HepG2 (cell line): Measurements from ENCODE around the gene POLN. TPM values are rescaled to one million over a fixed set of nuclear protein-coding genes. Genes with fewer than 3 reads are reported as not detected.

Source experiments
- ATAC-seq: fragments of 200-7000 bp; cut with Tn5 transposase; 3 replicates; pipeline ENCODE4 v1.9.1; 2020; ENCODE audit warnings: mild to moderate bottlenecking, moderate library complexity
- BruUV-seq: library from RNA; stranded (reverse); fragments of 400-500 nt; replicated peaks from 2 replicates; lab custom pipeline; 2021; lab: Mats Ljungman, UMichigan
- CTCF ChIA-PET: fragments of 300-600 bp; formaldehyde crosslinking; extraction: SDS; loops from one replicate; lab custom pipeline; 2021; ENCODE audit warnings: low total read pairs, inconsistent platforms, low intra/inter-chr PET ratio; lab: Yijun Ruan, JAX
- POLR2A ChIA-PET: fragments of 350-600 bp; sonication (Branson Sonifier 250); formaldehyde crosslinking; loops from one replicate; lab custom pipeline; 2020; ENCODE audit warnings: antibody characterized with exemption, inconsistent platforms; lab: Yijun Ruan, JAX
- DNase-seq: peaks from one replicate; pipeline ENCODE4 v3.0.0-alpha.2; 2015; ENCODE audit warnings: low spot score
- FAIRE-seq: peaks from 3 replicates; lab custom pipeline; 2011; peaks lifted over from hg19 to GRCh38; lab: Jason Lieb, UNC
- H2AFZ ChIP-seq: one replicate; pipeline ENCODE4 v1.6.1; 2011; ENCODE audit warnings: low read length, inconsistent platforms
- H3K27ac ChIP-seq: fragments of 300-600 bp; 3 replicates; pipeline ENCODE4 v1.8.0; 2011; ENCODE audit warnings: mixed run types, mild to moderate bottlenecking, mixed read lengths, low read length, inconsistent platforms; ENCODE audit not compliant: insufficient read depth; ENCODE audit errors: extremely low read length
- H3K27me3 ChIP-seq, 2 experiments: fragments of 200-600 bp in 1 of 2; 2 replicates in 1 of 2; 3 replicates in 1 of 2; pipeline versions ENCODE4 v1.6.0 to v1.8.0; 2011; ENCODE audit warnings: low read length in 2 of 2, mild to moderate bottlenecking in 2 of 2, moderate library complexity in 2 of 2, inconsistent platforms in 1 of 2; ENCODE audit not compliant: insufficient read depth in 2 of 2, control insufficient read depth in 1 of 2
- H3K36me3 ChIP-seq, 2 experiments: fragments of 200-600 bp in 1 of 2; replicated peaks in 1 of 2; 2 replicates in 1 of 2; 3 replicates in 1 of 2; pipeline versions ENCODE4 v1.5.1 to v1.8.0; 2011; ENCODE audit warnings: low read length in 2 of 2, inconsistent platforms in 1 of 2; ENCODE audit not compliant: insufficient read depth in 2 of 2, control insufficient read depth in 1 of 2
- H3K4me1 ChIP-seq: 2 replicates; pipeline ENCODE4 v1.5.1; 2012; ENCODE audit warnings: low read length, inconsistent platforms; ENCODE audit not compliant: insufficient read depth
- H3K4me2 ChIP-seq: 2 replicates; pipeline ENCODE4 v1.6.0; 2011; ENCODE audit warnings: low read depth, low read length, inconsistent platforms
- H3K4me3 ChIP-seq, 3 experiments: fragments of 200-600 bp in 1 of 3; sonication (generic), shearing (Covaris generic) in 1 of 3; replicated peaks in 1 of 3; 2 replicates each; pipeline ENCODE4 v1.5.1; 2011 to 2016; ENCODE audit warnings: low read length in 3 of 3, inconsistent platforms in 2 of 3, low read depth in 2 of 3, mild to moderate bottlenecking in 2 of 3, control low read depth in 1 of 3, mixed read lengths in 1 of 3; ENCODE audit not compliant: insufficient read depth in 1 of 3
- H3K79me2 ChIP-seq: one replicate; pipeline ENCODE4 v1.6.1; 2011; ENCODE audit warnings: low read length, inconsistent platforms; ENCODE audit not compliant: insufficient read depth
- H3K9ac ChIP-seq: 2 replicates; pipeline ENCODE4 v1.6.0; 2011; ENCODE audit warnings: mild to moderate bottlenecking, low read depth, low read length, inconsistent platforms; ENCODE audit not compliant: insufficient read depth
- H3K9me3 ChIP-seq: 2 replicates; pipeline ENCODE4 v1.5.1; 2012; ENCODE audit warnings: mild to moderate bottlenecking, low read length
- H4K20me1 ChIP-seq: 2 replicates; pipeline ENCODE4 v1.6.0; 2011; ENCODE audit warnings: inconsistent platforms, mild to moderate bottlenecking, low read length, moderate library complexity; ENCODE audit not compliant: insufficient read depth
- GABPB1 ChIP-seq: IDR thresholded peaks from 2 replicates; pipeline ENCODE4 v1.6.1; 2016; ENCODE audit warnings: mild to moderate bottlenecking, missing genetic modification reagents, moderate library complexity, missing compliant biosample characterization
- MED1 ChIP-seq: sonication (generic); formaldehyde crosslinking; IDR thresholded peaks from 2 replicates; pipeline ENCODE4 v1.4.0; 2020; ENCODE audit warnings: missing genetic modification reagents
- MXD3 ChIP-seq: IDR thresholded peaks from 2 replicates; pipeline ENCODE4 v1.6.1; 2016; ENCODE audit warnings: mild to moderate bottlenecking, missing biosample characterization, missing genetic modification reagents
- MYNN ChIP-seq: sonication (generic); formaldehyde crosslinking; IDR thresholded peaks from 2 replicates; pipeline ENCODE4 v1.4.0; 2020; ENCODE audit warnings: mild to moderate bottlenecking, low read depth, missing genetic modification reagents
- NFKB2 ChIP-seq: sonication (generic); formaldehyde crosslinking; IDR thresholded peaks from 2 replicates; pipeline ENCODE4 v1.4.0; 2020; ENCODE audit warnings: missing genetic modification reagents, borderline replicate concordance
- NFYB ChIP-seq: sonication (generic); formaldehyde crosslinking; IDR thresholded peaks from 2 replicates; pipeline ENCODE4 v1.4.0; 2020; ENCODE audit warnings: missing genetic modification reagents
- PLRG1 ChIP-seq: fragments of 450-650 bp; conservative IDR thresholded peaks from 2 replicates; pipeline ENCODE4 v1.6.1; 2016
- RBFOX2 ChIP-seq: fragments of 200-400 bp; formaldehyde crosslinking; IDR thresholded peaks from 2 replicates; pipeline ENCODE4 v1.6.1; 2017; ENCODE audit warnings: low read depth, mild to moderate bottlenecking, low read length
- SALL1 ChIP-seq: sonication (generic); formaldehyde crosslinking; IDR thresholded peaks from 2 replicates; pipeline ENCODE4 v1.8.0; 2022; ENCODE audit warnings: mild to moderate bottlenecking, missing genetic modification reagents
- SAP130 ChIP-seq: IDR thresholded peaks from 2 replicates; pipeline ENCODE4 v1.6.1; 2016; ENCODE audit warnings: low read depth
- SETDB1 ChIP-seq: sonication (generic); formaldehyde crosslinking; IDR thresholded peaks from 2 replicates; pipeline ENCODE4 v1.5.1; 2020; ENCODE audit warnings: missing genetic modification reagents, mild to moderate bottlenecking, borderline replicate concordance
- TCF7 ChIP-seq: sonication (generic); IDR thresholded peaks from 2 replicates; pipeline ENCODE4 v1.6.1; 2016; ENCODE audit warnings: antibody characterized with exemption, low read depth
- ZBTB4 ChIP-seq: sonication (generic); formaldehyde crosslinking; IDR thresholded peaks from 2 replicates; pipeline ENCODE4 v1.4.0; 2020; ENCODE audit warnings: missing genetic modification reagents, mild to moderate bottlenecking, borderline replicate concordance
- ZFP90 ChIP-seq: sonication (generic); formaldehyde crosslinking; IDR thresholded peaks from 2 replicates; pipeline ENCODE4 v1.8.0; 2022; ENCODE audit warnings: missing genetic modification reagents, mild to moderate bottlenecking, inconsistent platforms, borderline replicate concordance
- ZNF224 ChIP-seq: sonication (generic); formaldehyde crosslinking; IDR thresholded peaks from 2 replicates; pipeline ENCODE4 v1.5.0; 2020; ENCODE audit warnings: mild to moderate bottlenecking, missing genetic modification reagents
- ZNF616 ChIP-seq: sonication (generic); formaldehyde crosslinking; IDR thresholded peaks from 2 replicates; pipeline ENCODE4 v1.5.0; 2020; ENCODE audit warnings: low read depth, mild to moderate bottlenecking, missing genetic modification reagents
- ZNF674 ChIP-seq: sonication (generic); formaldehyde crosslinking; IDR thresholded peaks from 2 replicates; pipeline ENCODE4 v1.5.0; 2020; ENCODE audit warnings: low read depth, mild to moderate bottlenecking, missing genetic modification reagents
- ZNF724P ChIP-seq: sonication (generic); formaldehyde crosslinking; IDR thresholded peaks from 2 replicates; pipeline ENCODE4 v1.8.0; 2022; ENCODE audit warnings: missing genetic modification reagents, borderline replicate concordance
- ZSCAN9 ChIP-seq: IDR thresholded peaks from 2 replicates; pipeline ENCODE4 v1.6.1; 2016; ENCODE audit warnings: borderline replicate concordance
- WGBS: methylation state at CpG from one replicate; pipeline ENCODE4 v1.1.6; 2017; ENCODE audit warnings: low lambda C conversion rate; 5-methylcytosine and 5-hydroxymethylcytosine counted together
- in situ Hi-C: cut with HindIII; loops from 2 replicates; pipeline ENCODE4 v1.10.0; 2017; ENCODE audit warnings: low pct_unique_long_range_greater_than_20kb; ENCODE audit not compliant: extremely low pct_ligation_motif_present
- intact Hi-C: fragments of 100-400 bp; cut with micrococcal nuclease; formaldehyde crosslinking; loops from one replicate; pipeline ENCODE4 v1.10.0; 2022; ENCODE audit not compliant: unreplicated experiment
- polyA plus RNA-seq, 8 experiments: library from polyadenylated mRNA; depleted of rRNA in 3 of 8; stranded (reverse) in 7 of 8; unstranded in 1 of 8; fragments of >200 nt; fragmentation: Illumina TruSeq in 4 of 8; extraction: Trizol in 4 of 8; gene quantifications; 2 replicates each; pipeline versions ENCODE4 v1.2.1 to v1.2.3, GENCODE V29; 2011 to 2016; ENCODE audit warnings: low read depth in 4 of 8, missing spikeins in 1 of 8, mixed read lengths in 1 of 8; ENCODE audit not compliant: insufficient read depth in 1 of 8
- total RNA-seq, 5 experiments: library from RNA; depleted of rRNA; stranded (reverse); fragments of >200 nt; fragmentation: Illumina TruSeq; extraction: Trizol; gene quantifications; 2 replicates each; pipeline ENCODE4 v1.2.3, GENCODE V29; 2016; ENCODE audit warnings: low read depth in 1 of 5

Gene POLN
- total and polyA plus RNA-seq, 2 of the 13 experiments (the other 11 are each of a cell fraction or from before 2014, with no cell fraction given), result 0.93 to 1.5 TPM

GRCh38 chr4:2261853-2262144 lies 19.9 kb upstream of the POLN start, which contains the start of gene MXD4 (continued):
- TF ChIP-seq NFKB2 (CRISPR knock-in tag), result no peak
- no peak for TF ChIP-seq ZNF724P (CRISPR knock-in tag)
- TF ChIP-seq ZNF224 (CRISPR knock-in tag), result no peak
- TF ChIP-seq ZNF674 (CRISPR knock-in tag), result no peak
- TF ChIP-seq RBFOX2, result 0 out of 2 replicates have a peak, but pooled peaks have one; percentile 16
- TF ChIP-seq SETDB1 (CRISPR knock-in tag), result no peak
- TF ChIP-seq NFYB (CRISPR knock-in tag), result no peak
- 0 out of 2 replicates have a peak, but pooled peaks have one; percentile 1 for TF ChIP-seq ZFP90 (CRISPR knock-in tag)

- Histone ChIP-seq H2AFZ (no peak overlapping the region), H3K9ac (peak overlapping the region; percentile 86), H3K9me3 (no peaks in the 10 kb centered on the region), H3K4me1 (peaks cover 31% of the 10 kb centered on the region), H3K36me3 (0 out of 5 replicates have a peak, but pooled peaks cover 1 to 6% of the 10 kb centered on the region in 2 experiments), H3K4me2 (peak overlapping the region; percentile 87), H3K27ac (peak overlapping the region; percentile 66), H3K4me3 (peak overlapping the region; percentile 67 to 85 (median 83)), H4K20me1 (no peaks in the 10 kb centered on the region), H3K27me3 (peaks cover 11 to 19% of the 10 kb centered on the region in 2 experiments; a peak in 3 of 5 replicates), H3K79me2 (peaks cover 9% of the 10 kb centered on the region)
- ATAC-seq (no peak), DNase-seq (no peak), FAIRE-seq (no peak)
- intact Hi-C loops (no loop called here), in situ Hi-C loops (no loop called here)
- WGBS, result 0% methylated on average over 1 of the region's 91 CpGs
- ChIA-PET POLR2A (interaction anchor here (1.0 to 1.3 kb wide), 2 partner anchors 19 kb away, joined by 3 to 11 read pairs; partner anchors contain the start of genes HAUS3 and POLN), CTCF (no interaction called here)
- BruUV-seq, result no TSS peak
- TF ChIP-seq ZNF616 (CRISPR knock-in tag), result no peak
- TF ChIP-seq MXD3, result 0 out of 2 replicates have a peak, but pooled peaks have one; percentile 5
- no peak for TF ChIP-seq PLRG1
- no peak for TF ChIP-seq MYNN
- TF ChIP-seq ZBTB4 (CRISPR knock-in tag), result no peak
- no peak for TF ChIP-seq MED1 (CRISPR knock-in tag)
- TF ChIP-seq SALL1 (CRISPR knock-in tag), result no peak
- peak; percentile 77 for TF ChIP-seq SAP130 (CRISPR knock-in tag)
- no peak for TF ChIP-seq TCF7
- peak; percentile 28; the same call in 1 of the 2 replicates for TF ChIP-seq GABPB1
- TF ChIP-seq ZSCAN9, result no peak
Measured at GRCh38 chr4:2261110-2261852, 19.4 kb upstream of the POLN start.
